ENCODE results near the gene MAGEA11. TPM values are rescaled to one million over a fixed set of nuclear protein-coding genes. Genes with fewer than 3 reads are reported as not detected.
"Not testable (repeated sequence)": the region's sequence is repeated elsewhere in the genome, so short reads cannot be mapped to it uniquely, and the experiment has no call there.

Gene MAGEA11
- total RNA-seq, 3 donors from 2014 or later: not detected

GRCh38 chrX:149682956-149683947 is 28.6 kb upstream of the MAGEA11 start:
- Histone ChIP-seq H3K27ac (no peak overlapping the region), H3K9me3 (no peaks in the 10 kb centered on the region), H3K27me3 (peaks cover 0 to 8% of the 10 kb centered on the region in 2 donors), H3K36me3 (no peaks in the 10 kb centered on the region), H3K4me1 (no peaks in the 10 kb centered on the region), H3K4me3 (no peak overlapping the region)
- intact Hi-C loops (cut with DNase I; ENCODE audit: low total_unique reads): no loop called here
- TF ChIP-seq POLR2AphosphoS5 (IDR thresholded peaks at IDR 0.05): no peak
- TF ChIP-seq CTCF (IDR thresholded peaks at IDR 0.05): no peak
- no peak for TF ChIP-seq POLR2A (IDR thresholded peaks at IDR 0.05)
- DNase-seq (ENCODE audit: low spot score in 2 of 2): no peak

- no peak for TF ChIP-seq CTCF (IDR thresholded peaks at IDR 0.05)
- DNase-seq (ENCODE audit: low spot score in 2 of 2): no peak
- intact Hi-C loops (cut with DNase I; ENCODE audit: low total_unique reads): no loop called here
- no peaks in the 10 kb centered on the region for H3K36me3 ChIP-seq
- H3K27ac ChIP-seq: no peak overlapping the region
- H3K27me3 ChIP-seq: peaks cover 0 to 12% of the 10 kb centered on the region in 2 donors
- H3K9me3 ChIP-seq: no peaks in the 10 kb centered on the region
- H3K4me1 ChIP-seq: no peaks in the 10 kb centered on the region
- no peak overlapping the region for H3K4me3 ChIP-seq
Observed at GRCh38 chrX:149683966-149684730, 27.7 kb upstream of the MAGEA11 start.

- intact Hi-C loops (cut with DNase I; ENCODE audit: low total_unique reads): no loop called here
Observed at GRCh38 chrX:149687991-149688390, 23.9 kb upstream of the MAGEA11 start.

GRCh38 chrX:149688552-149688951 is 23.3 kb upstream of the MAGEA11 start:
- H3K4me3 ChIP-seq: no peak overlapping the region
- no peak for TF ChIP-seq POLR2A (IDR thresholded peaks at IDR 0.05)
- H3K36me3 ChIP-seq: no peaks in the 10 kb centered on the region
- H3K4me1 ChIP-seq: no peaks in the 10 kb centered on the region
- peaks cover 0 to 14% of the 10 kb centered on the region in 2 donors for H3K27me3 ChIP-seq
- no peak for DNase-seq (ENCODE audit: low spot score in 2 of 2)
- H3K27ac ChIP-seq: no peak overlapping the region
- intact Hi-C loops (cut with DNase I; ENCODE audit: low total_unique reads): no loop called here
- peaks cover 0 to 14% of the 10 kb centered on the region in 2 donors for H3K9me3 ChIP-seq

More at GRCh38 chrX:149687991-149688390, 23.9 kb upstream of the MAGEA11 start:
- Histone ChIP-seq H3K27me3 (peaks cover 0 to 18% of the 10 kb centered on the region in 2 donors), H3K36me3 (no peaks in the 10 kb centered on the region), H3K4me1 (no peaks in the 10 kb centered on the region), H3K27ac (no peak overlapping the region), H3K4me3 (no peak overlapping the region), H3K9me3 (peaks cover 0 to 13% of the 10 kb centered on the region in 2 donors)
- no peak for DNase-seq (ENCODE audit: low spot score in 2 of 2)
- no peak for TF ChIP-seq CTCF (IDR thresholded peaks at IDR 0.05)
- no peak for TF ChIP-seq POLR2AphosphoS5 (IDR thresholded peaks at IDR 0.05)
- TF ChIP-seq POLR2A (IDR thresholded peaks at IDR 0.05): no peak

- Histone ChIP-seq H3K9me3 (peaks cover 0 to 14% of the 10 kb centered on the region in 2 donors), H3K27me3 (peaks cover 0 to 14% of the 10 kb centered on the region in 2 donors), H3K36me3 (no peaks in the 10 kb centered on the region), H3K27ac (no peak overlapping the region), H3K4me1 (no peaks in the 10 kb centered on the region), H3K4me3 (no peak overlapping the region)
- TF ChIP-seq POLR2A (IDR thresholded peaks at IDR 0.05): no peak
- TF ChIP-seq POLR2AphosphoS5 (IDR thresholded peaks at IDR 0.05): no peak
- TF ChIP-seq CTCF (IDR thresholded peaks at IDR 0.05): no peak
- DNase-seq (ENCODE audit: low spot score in 2 of 2): no peak
- intact Hi-C loops (cut with DNase I; ENCODE audit: low total_unique reads): no loop called here
Observed at GRCh38 chrX:149691794-149692193, 20.1 kb upstream of the MAGEA11 start.

GRCh38 chrX:149692686-149693272 is 19.1 kb upstream of the MAGEA11 start:
- H3K27ac ChIP-seq; intact Hi-C loops (cut with DNase I; ENCODE audit: low total_unique reads); DNase-seq (ENCODE audit: low spot score in 2 of 2); H3K4me1 ChIP-seq; H3K4me3 ChIP-seq; H3K36me3 ChIP-seq: not testable (repeated sequence)
- peaks cover 0 to 14% of the 10 kb centered on the region in 2 donors for H3K27me3 ChIP-seq
- peaks cover 0 to 14% of the 10 kb centered on the region in 2 donors for H3K9me3 ChIP-seq
